ENCODE results near the gene DNPH1.

DNA sequence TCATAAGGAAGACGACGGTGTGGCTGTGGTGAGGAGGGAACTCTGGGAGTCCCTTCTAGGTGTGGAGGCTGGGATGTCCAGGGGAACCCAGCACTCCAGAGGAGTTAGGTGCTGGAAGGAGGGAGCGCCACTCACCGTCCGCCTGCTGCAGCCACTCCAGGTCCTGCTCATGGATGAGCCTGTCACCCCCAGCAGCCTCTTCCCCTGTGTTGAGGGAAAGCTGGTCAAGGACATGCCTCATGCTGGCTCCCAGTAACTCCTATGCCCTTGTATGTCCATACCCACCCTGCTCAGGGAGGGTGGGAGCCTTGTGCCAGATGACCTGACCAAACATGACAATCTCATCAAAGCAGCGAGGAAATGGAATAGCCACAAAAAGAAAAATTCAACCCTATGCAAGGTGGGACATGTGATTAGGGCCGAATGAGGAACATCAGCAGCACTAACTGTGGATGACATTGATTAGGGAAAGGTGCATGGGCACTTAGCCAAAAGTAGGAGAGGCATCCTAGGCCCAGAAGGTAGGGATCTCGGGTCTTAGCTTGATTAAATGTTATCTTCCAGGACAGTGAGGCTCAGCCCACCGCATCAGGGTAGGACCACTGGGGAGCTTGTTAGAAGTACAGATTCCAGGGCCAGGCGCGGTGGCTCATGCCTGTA, 3.0 kb downstream of the DNPH1 start:
- TF ChIP-seq, protein P1, sequence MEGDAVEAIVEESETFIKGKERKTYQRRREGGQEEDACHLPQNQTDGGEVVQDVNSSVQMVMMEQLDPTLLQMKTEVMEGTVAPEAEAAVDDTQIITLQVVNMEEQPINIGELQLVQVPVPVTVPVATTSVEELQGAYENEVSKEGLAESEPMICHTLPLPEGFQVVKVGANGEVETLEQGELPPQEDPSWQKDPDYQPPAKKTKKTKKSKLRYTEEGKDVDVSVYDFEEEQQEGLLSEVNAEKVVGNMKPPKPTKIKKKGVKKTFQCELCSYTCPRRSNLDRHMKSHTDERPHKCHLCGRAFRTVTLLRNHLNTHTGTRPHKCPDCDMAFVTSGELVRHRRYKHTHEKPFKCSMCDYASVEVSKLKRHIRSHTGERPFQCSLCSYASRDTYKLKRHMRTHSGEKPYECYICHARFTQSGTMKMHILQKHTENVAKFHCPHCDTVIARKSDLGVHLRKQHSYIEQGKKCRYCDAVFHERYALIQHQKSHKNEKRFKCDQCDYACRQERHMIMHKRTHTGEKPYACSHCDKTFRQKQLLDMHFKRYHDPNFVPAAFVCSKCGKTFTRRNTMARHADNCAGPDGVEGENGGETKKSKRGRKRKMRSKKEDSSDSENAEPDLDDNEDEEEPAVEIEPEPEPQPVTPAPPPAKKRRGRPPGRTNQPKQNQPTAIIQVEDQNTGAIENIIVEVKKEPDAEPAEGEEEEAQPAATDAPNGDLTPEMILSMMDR (IDR thresholded peaks at IDR 0.05) = no peak
- TF ChIP-seq ZFX (IDR thresholded peaks at IDR 0.05; ENCODE audit: borderline replicate concordance) = no peak
